GM19463 (cell line): ENCODE data around the gene OSBP.
A peak's percentile ranks its signal among the peaks of the same experiment; 100 is the strongest.
"Not testable (repeated sequence)": the region's sequence is repeated elsewhere in the genome, so short reads cannot be mapped to it uniquely, and the experiment has no call there.

Source experiments
- ATAC-seq: cut with Tn5 transposase; IDR thresholded peaks from one replicate; pipeline ENCODE4 v1.9.1; 2021; ENCODE audit warnings: mild to moderate bottlenecking, moderate library complexity; ENCODE audit not compliant: unreplicated experiment

The OSBP gene

DNA sequence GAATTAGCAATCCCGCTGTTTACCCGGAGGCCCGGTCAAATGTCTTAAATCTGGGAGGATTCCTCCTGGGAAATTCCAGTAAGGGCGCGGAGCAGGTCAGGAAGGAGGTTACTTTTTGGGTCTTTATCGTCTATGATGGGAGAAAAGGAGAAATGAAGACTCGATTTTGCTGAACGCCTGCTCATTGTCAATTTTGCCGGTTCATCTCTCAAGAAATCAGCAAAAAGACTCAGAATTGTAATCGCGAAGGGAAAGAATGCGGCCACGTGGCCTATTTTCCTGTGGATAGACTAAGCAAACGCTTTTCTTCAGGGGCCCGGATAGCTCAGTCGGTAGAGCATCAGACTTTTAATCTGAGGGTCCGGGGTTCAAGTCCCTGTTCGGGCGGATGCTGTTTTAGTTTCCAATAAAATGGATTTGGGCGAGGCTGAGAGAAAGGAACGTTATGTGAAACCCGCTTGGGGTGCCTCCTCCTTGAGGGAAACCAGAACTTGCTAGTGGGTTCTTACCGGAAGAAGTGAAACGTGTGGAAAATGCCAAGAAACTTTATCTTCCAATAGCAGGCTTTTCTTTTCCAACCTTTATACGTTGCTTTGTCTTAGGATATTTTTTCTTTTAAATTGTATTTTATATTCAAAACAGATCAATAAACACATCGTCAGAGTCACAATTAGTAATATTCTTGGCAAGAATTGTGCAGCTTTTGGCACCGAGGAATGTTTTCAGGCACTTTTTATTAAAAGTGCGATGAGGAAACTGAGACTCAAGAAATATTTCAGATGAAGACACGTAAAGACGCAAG, 59.3 kb downstream of the OSBP start:
- peak; percentile 20 for ATAC-seq

DNA sequence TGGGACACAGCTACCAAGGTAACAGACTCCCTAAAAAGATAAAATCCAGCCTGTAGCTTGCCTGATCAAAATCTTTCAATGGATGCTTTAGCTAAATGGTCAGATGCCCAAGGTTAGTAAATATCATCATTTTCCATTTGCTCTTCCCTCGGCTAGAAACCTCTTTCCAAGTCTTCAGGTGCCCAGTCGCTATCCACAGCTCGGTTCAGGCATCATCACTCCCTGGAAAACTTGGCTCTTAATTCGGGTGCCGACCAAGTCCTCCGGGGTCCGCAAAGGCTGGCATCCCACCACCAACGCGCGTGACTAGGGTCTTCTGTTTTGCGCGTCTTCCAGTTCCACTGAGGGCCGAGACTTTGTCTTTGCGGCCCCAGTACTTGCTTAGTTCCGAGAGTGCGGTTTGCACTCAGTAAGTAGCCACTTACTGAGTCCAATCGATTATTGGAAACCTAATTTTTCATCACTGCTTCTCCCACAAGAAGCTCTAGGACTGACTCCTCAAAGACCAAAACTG, 59.9 kb downstream of the OSBP start:
- ATAC-seq, result no peak

DNA sequence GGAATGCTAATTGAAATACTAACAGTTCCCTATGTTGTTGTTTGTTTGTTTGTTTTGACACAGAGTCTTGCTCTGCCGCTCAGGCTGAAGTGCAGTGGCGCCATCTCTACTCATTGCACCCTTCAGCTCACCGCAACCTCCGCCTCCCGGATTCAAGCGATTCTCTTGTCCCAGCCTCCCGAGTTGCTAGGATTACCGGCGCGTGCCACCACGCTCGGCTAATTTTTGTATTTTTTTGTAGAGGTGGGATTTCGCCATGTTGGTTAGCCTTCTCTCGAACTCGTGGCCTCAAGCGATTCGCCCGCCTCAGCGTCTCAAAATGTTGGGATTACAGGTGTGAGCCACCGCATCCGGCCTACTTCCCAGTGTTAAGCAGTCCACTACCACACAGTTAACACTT, 62.3 kb downstream of the OSBP start:
- ATAC-seq, result no peak

DNA sequence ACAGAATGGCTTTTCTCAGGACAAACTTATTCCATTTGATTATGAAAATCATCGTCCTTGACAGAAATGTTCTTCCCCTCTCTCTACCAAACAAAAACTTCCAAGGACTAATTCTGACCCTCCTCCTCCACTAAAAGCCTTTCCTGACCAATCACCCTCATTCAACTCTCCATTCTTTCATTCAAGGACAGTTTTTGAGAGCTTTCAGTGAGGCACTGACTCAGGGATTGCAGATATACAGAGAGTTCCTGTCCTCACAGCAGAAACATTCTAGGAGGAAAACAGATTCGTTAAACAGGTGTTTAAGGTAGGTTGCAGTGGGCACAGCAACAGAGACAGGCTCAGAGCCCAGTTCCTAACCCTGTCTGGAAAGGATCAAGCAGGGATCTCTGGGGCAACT, 62.7 kb downstream of the OSBP start:
- no peak for ATAC-seq

DNA sequence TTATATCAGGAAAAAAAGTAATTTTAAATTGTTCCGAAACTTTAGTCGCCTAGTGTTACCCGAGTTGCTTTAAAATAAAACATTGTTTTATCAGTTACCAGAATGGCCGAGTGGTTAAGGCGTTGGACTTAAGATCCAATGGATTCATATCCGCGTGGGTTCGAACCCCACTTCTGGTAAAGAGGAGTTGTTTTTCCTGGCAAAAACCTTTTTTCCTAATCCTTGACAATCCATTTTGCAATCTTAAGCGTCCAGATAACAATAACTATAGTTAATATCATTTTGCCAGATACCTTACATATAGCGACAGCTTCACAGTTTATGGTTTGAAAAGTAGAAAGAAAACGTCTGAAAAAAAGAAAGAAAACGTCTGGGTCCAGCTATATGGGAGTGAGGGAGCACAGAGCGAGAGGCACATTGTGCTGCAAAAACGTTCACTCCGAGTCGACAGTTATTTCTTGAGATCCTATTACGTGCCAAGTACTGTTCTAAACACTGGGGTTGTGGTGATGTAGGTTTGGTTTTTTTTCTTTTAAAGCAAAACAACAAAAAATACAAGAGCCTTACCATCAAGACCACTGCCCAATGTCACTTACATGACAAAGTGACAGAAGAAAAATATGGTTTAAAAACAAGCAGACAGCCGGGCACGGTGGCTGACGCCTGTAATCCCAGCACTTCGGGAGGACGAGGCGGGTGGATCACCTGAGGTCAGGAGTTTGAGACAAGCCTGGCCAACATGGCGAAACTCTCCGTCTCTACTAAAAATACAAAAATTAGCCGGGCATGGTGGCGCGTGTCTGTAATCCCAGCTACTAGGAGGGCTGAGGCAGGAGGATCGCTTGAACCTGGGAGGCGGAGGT, 63.7 kb downstream of the OSBP start:
- ATAC-seq, result no peak

DNA sequence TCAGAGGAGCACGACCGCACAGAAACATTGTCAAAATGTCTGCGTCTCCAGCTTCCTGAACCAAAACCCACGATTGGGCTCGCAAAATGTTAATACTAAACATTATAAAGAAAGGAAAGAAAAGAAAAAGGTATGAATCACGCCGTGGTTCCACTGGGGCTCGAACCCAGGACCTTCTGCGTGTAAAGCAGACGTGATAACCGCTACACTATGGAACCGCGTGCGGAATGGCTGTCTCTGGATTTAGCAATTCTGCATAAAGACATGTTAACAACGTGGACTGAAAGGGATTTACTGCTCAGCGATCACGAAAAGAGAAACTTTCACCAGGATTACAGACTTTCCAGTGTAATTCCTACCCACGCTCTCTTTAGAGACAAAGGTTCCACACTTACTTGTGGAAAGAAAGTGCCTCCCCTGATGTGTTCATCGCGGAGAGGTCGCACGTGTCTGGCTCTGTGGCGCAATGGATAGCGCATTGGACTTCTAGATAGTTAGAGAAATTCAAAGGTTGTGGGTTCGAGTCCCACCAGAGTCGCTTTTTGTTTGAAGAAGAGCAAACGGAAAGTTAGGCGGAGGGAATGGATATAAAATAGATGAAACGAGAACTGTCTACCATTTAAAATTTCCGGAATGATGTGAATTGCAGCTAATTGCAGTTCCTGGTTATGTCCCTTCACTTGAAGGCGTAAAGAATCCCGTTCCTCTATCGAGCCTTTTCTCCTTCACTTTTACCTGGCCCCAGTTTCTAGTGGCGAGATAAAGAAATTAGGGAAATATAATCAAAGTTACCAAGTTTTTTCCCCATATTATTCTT, 64.5 kb downstream of the OSBP start:
- ATAC-seq, result peak; percentile 20

DNA sequence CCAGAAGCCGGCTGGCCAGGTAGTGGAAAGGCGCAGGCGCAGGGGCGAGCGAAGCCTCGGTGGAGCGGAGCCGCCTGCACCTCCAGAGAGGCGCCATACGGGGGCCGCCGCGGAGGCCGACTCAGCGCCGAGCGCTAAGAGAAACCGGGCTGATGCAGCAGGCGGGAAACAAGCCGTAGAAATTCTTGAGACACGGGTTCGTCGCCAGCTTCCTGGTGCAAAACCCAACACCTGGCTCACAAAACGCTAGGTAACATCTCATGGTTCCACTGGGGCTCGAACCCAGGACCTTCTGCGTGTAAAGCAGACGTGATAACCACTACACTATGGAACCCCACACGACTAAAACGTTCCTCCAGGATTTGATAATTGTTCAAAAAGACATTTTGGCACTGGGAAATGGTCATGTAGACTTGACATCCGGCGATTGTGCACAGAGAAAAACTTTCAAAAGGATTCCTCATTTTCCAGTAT, 65.2 kb downstream of the OSBP start:
- ATAC-seq, result peak; percentile 91

DNA sequence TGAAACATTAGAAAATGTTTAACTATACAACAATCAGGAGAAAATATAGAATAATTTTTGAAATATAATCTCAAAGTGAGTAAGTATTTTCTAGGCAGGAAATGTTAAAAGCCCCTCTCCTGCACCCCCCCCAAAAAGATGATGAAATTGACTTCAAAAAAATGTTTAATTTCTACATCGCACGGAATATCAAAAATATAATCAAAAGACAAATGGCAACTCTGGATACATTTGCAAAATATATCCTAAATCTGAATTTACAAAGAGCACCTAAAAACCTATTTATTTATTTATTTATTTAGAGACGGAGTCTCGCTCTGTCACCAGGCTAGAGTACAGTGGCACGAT, 67.3 kb downstream of the OSBP start:
- ATAC-seq, result no peak

DNA sequence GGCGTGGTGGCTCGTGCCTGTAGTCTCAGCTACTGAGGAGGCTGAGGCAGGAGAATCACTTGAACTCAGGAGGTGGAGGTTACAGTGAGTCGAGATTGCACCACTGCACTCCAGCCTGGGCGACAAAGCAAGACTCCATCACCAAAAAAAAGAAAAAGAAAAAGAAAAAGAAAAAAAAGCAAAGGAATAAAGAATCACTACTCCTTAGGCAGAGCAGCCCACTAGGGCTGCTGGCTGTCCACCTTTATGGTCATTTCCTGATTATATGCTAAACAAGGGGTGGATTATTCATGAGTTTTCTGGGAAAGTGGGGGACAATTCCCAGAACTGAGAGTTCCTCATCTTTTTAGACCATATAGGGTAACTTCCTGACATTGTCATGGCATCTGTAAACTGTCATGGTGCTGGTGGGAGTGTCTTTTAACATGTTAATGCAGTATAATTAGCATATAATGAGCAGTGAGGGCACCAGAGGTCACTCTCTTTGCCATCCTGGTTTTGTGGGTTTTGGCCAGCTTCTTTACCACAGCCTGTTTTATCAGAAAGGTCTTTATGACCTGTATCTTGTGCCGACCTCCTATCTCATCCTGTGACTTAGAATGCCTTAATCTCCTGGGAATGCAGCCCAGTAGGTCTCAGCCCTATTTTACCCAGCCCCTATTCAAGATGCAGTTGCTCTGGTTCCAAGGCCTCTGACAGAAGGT, 67.8 kb downstream of the OSBP start:
- ATAC-seq, result not testable (repeated sequence)

DNA sequence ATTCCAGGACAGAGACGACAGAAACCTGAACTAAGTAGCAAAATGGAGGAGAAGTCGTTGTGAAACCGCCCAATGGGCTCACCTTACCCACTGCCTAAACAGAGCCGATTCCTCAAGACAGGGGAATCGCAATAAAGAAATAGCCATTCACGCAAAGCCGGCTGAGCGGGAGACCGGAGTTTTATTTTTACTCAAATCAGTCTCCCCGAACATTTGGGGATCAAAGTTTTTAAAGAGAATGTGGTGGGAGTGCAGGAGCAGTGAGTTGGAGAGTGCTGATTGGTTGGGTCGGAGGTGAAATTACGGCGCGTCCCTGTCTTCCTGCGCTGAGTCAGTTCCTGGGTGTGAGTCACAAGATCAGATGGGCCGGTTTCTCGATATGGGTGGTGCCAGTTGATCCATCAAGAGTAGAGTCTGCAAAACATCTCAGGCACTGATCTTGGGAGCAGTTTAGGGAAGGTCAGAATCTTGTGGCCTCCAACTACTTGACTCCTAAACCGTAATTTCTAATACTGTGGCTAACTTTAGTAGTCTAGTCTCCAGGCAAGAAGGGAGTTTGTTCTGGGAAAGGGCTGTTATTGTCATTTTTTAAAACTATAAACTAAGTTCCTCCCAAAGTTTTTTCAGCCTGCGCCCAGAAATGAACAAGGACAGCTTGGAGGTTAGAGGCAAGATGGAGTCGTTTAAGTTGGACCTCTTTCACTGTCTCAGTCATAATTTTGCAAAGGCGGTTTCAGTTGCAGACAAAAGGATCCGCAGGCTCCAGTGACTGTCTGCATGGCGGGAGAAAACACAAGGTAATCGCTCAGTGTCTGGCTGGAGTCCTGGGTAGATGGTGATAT, 70.2 kb downstream of the OSBP start:
- ATAC-seq, result no peak

DNA sequence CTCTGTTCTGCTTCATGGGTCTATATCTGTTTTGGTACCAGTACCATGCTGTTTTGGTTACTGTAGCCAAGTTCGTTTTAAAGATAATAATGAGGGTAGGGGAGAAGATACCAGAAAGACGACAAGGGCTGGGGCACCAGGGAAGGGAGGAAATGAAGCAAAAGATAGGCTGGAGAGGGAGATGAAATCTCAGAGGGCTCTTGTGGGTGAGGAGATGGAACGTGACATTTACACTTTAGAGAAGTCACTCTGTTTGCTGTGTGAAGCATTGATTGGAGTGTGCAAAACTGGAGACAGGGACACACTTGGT, 70.8 kb downstream of the OSBP start:
- ATAC-seq, result no peak

DNA sequence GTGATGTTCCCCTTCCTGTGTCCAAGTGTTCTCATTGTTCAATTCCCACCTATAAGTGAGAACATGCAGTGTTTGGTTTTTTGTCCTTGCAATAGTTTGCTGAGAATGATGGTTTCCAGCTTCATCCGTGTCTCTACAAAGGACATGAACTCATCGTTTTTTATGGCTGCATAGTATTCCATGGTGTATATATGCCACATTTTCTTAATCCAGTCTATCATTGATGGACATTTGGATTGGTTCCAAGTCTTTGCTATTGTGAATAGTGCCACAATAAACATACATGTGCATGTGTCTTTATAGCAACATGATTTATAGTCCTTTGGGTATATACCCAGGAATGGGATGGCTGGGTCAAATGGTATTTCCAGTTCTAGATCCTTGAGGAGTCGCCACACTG, 71.9 kb downstream of the OSBP start:
- not testable (repeated sequence) for ATAC-seq

DNA sequence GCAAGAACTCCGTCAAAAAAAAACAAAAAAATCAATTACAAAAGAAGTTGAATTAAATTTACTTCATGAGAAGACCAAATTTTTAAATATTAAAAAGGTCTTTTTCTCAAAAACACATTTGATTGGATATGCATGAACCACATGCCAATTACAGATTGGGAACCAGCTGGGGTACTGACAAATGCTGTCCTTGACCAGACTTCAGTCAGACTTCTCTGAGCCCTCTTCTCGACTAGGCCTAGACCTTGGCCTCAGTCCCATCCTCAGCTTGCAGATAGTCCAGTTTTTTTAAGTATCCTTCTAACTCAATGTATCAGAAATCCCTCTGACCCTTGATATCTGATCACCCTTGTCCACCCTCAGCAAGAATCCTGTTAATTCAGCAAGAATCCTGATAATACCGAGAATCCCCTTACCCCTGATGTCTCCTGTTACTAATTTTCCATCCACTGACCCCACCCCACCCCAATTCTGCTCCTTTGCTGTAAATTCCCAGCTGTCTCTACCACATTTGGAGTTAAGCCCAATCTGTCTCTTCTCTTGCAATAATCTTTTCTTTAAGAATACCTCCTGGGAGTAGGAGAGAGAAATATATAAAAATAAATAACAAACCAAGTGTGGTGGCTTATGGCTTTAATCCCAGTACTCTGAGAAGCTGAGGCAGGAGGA, 73.3 kb downstream of the OSBP start:
- ATAC-seq, result no peak

DNA sequence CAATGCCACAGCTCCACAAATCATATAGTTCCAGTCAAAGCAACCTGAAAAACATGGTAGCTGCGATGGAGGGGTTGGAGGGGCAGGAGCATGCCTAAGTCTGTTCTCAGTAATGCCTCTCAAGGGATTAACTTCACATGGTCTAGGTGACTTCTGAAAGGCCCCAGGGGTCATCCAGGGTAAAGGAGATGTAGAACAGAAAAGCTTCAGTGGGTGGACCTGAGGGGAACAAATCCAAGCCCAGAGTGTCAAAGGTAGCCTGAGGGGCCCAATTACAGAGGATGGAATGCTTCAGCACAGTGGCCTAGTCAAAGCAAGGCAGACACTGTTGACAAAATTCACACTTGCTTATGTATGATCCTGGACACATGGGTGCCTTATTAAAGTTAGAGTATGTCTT, 80.9 kb downstream of the OSBP start:
- no peak for ATAC-seq

DNA sequence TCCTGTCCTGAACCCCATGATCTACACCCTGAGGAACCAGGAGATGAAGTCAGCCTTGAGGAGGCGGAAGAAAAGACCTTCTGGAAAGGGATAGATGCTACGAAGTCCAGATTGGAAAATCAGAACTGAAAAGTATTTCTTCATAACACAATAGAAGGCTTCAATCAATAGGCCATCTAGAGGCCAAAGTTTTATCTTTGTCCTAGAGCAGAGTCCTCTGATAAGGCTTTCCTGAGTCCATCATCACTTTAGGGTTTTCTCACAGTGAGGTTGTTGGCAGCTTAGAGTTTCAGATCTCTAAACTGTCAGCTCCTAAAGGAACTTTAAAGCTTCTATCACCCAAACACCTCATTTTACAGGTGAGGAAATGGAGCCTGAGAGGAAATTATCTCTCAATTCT, 83.0 kb downstream of the OSBP start:
- ATAC-seq, result no peak

DNA sequence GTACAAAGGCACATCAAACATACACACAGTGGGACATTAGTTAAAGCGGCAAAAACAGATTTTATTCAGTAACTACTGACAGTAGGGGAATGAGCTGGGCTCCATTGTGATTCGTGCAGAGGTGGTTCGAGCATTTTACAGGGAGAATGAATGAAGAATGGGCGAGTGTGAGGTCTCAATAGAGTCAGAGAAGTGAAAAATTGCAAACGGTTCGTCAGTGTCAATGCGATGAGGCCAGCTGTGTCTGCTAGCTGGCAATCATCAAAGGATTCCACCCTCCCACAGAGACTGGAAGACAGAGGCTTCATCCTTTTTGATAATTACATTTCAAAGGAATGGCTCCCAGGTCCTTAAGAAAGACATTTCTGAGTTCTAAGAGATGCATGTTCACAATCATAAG, 86.9 kb downstream of the OSBP start:
- ATAC-seq, result no peak
